ENCODE data around the gene ILF2.

Gene ILF2

DNA sequence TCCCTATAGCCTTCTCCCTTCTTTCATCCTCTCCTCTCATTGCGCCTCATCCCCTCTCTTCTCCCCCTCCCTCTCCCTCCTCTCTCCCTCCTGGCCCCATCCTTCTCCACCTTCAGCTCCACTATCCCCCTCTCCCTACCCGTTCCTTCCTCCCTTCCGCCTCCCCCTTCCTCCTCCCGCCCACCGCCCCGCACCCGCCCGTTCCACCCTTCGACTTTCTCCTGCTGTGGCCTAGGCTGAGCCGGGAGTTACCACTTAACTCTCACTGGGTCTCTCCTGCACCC is 9.3 kb upstream of the ILF2 start:
- in situ Hi-C loops (cut with MboI; ENCODE audit: low sequenced_read_pairs) = no loop called here

DNA sequence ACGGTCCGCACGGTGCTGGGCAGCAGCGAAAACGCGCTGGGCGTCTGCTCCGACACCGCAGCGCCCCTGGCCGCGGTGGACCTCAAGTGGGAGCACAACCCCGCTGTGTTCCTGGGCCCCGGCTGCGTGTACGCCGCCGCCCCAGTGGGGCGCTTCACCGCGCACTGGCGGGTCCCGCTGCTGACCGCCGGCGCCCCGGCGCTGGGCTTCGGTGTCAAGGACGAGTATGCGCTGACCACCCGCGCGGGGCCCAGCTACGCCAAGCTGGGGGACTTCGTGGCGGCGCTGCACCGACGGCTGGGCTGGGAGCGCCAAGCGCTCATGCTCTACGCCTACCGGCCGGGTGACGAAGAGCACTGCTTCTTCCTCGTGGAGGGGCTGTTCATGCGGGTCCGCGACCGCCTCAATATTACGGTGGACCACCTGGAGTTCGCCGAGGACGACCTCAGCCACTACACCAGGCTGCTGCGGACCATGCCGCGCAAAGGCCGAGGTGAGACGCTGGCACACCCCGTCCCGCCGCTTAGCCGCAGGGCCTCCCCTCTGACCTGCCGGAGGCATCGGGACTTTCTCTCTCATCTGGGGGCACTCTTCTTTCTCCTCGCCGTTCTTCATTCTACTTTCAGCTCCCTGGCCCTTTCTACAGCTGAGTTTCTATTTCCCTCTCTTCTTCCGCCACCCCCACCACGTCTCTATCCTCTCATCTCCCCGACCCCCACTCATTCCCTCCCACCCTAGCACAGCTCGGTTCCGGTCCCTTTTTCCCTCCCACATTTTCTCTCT is 8.7 kb upstream of the ILF2 start:
- in situ Hi-C loops (cut with MboI; ENCODE audit: low sequenced_read_pairs) = no loop called here

DNA sequence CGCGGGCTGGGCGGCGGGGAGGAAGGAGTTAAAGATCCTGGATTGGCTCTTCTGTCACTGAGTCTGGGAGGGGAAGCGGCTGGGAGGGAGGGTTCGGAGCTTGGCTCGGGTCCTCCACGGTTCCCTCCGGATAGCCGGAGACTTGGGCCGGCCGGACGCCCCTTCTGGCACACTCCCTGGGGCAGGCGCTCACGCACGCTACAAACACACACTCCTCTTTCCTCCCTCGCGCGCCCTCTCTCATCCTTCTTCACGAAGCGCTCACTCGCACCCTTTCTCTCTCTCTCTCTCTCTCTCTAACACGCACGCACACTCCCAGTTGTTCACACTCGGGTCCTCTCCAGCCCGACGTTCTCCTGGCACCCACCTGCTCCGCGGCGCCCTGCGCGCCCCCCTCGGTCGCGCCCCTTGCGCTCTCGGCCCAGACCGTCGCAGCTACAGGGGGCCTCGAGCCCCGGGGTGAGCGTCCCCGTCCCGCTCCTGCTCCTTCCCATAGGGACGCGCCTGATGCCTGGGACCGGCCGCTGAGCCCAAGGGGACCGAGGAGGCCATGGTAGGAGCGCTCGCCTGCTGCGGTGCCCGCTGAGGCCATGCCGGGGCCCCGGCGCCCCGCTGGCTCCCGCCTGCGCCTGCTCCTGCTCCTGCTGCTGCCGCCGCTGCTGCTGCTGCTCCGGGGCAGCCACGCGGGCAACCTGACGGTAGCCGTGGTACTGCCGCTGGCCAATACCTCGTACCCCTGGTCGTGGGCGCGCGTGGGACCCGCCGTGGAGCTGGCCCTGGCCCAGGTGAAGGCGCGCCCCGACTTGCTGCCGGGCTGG is 7.9 kb upstream of the ILF2 start, which contains the start of gene NPR1:
Gene NPR1 (plus strand): TSS at position 170 of the 818 bp plus-strand sequence. CDS start 421 bp downstream, at position 591.
- in situ Hi-C loops (cut with MboI; ENCODE audit: low sequenced_read_pairs) = no loop called here

DNA sequence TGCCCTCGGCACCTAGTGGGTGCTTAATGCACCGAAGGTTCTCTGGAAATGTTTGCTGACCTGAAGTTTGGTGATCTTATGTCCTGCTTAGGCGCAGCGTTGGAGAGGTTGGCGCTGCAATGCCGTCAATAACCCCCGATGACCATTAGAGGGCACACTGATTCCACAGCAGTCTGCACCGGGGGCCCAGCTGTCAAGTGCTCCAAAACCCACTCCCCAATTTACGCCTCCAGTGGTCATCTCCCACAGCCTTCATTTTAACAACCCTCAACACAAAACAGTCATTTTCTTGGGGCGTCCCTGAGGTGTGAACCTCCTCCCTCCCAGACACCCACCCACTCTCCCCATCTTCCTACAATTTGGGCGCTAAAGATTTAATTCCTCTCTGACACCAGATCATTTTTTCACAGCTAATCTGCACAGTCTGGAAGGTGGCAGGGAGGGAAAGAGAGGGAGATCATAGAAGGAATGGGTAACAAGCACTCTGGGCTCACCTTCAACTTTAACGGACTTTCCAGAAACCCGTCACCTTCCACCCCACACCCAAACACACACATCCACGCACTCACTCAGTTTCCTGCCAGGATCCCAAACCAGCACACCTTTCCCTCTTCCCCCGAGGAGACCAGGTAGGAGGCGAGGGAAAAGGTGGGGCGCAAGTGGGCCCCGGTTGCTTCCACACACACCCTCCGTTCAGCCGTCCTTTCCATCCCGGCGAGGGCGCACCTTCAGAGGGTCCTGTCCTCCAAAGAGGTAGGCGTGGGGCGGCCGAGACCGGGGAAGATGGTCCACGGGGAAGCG is 7.1 kb upstream of the ILF2 start:
- in situ Hi-C loops (cut with MboI; ENCODE audit: low sequenced_read_pairs) = no loop called here

DNA sequence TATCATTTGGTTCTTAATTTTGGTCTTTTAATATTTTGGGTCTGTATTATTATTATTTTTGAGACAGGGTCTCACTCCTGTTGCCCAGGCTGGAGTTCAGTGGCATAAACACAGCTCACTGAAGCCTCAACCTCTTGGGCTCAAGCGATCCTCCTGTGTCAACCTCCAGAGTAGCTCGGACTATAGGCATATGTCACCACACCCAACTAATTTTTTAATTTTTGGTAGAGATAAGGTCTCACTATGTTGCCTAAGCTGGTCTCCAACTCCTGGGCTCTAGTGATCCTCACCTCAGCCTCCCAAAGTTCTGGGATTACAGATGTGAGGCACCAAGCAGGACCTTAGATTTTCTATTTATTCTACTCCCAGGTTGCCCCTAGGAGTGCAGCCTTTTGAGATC is 2.7 kb upstream of the ILF2 start:
- in situ Hi-C loops (cut with MboI; ENCODE audit: low sequenced_read_pairs) = loop anchor here (25.0 kb wide), 1 partner anchor 314 kb away; the partner anchor contains the start of genes JTB, RAB13 and RPS27

DNA sequence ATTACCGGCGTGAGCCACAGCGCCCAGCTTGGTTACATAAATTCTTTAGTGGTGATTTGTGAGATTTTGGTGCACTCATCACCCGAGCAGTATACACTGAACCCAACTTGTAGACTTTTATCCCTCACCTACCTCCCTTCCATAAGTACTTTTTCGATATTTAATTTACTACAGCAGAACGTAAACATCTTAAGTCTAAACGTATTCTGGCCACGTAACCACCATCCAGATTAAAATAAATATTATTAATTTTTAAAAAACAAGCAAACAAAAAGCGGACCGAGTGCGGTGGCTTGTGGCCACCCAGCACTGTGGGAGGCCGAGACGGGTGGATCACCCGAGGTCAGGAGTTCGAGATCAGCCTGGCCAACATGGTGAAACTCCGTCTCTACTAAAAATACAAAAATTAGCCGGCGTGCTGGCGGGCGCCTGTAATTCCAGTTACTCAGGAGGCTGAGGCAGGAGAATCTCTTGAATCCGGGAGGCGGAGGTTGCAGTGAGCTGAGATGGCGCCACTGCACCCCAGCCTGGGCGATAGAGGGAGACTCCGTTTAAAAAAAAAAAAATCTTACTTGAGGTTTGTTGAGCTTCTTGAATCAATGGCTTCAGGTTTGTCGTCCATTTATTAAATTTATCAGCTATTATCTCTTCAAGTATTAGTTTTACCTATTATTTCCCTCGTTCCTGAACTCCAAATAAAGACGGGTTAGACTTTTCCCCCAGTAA is 998 bp upstream of the ILF2 start:
- in situ Hi-C loops (cut with MboI; ENCODE audit: low sequenced_read_pairs) = loop anchor here (25.0 kb wide), 1 partner anchor 316 kb away; the partner anchor contains the start of genes JTB, RAB13 and RPS27

DNA sequence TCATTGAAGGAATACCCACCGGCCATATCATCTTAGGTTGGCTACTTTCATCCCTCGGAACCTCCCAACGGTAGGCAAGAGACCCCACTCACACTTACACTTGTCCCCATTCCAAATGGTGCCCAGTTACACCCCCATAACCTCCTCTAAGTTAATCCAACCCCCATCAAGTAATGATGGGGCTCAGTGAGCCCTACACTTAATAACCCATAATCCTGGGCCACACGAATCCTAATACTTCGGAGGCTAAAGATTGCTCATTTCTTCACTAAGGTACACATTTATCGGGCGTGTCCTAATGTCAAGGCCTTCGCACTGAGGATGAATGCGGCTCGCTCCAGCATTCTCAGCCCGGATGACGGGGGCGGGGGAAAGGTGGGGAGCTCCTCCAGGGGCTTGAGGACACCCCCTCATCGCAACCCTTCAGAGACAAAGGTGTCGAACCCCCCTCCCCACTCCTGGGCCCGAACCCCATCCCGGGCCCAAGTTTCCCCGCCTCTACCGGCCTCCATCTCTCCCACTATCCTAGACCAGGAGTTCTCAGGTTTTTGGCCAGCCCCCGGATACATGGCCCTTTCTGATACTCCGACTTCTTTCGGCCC is 435 bp downstream of the ILF2 start:
- in situ Hi-C loops (cut with MboI; ENCODE audit: low sequenced_read_pairs) = loop anchor here (25.0 kb wide), 1 partner anchor 317 kb away; the partner anchor contains the start of genes JTB, RAB13 and RPS27

DNA sequence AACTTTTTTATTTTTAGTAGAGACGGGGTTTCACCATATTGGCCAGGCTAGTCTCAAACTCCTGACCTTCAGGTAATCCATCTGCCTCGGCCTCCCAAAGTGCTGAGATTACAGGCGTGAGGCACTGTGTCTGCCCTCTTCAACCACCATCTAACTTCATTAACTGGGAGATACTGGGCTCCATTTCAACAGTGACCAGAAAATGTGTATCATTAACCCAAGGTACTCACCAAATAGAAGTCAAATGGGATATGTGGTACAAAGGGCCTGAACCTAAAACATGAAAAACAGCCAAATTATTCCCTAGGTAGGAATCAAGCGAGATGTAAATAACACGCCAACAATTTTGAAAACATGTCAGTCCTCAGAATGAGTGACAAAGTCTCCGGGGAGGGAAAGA is 1.2 kb downstream of the ILF2 start:
- in situ Hi-C loops (cut with MboI; ENCODE audit: low sequenced_read_pairs) = loop anchor here (25.0 kb wide), 1 partner anchor 318 kb away; the partner anchor contains the start of genes JTB, RAB13 and RPS27

DNA sequence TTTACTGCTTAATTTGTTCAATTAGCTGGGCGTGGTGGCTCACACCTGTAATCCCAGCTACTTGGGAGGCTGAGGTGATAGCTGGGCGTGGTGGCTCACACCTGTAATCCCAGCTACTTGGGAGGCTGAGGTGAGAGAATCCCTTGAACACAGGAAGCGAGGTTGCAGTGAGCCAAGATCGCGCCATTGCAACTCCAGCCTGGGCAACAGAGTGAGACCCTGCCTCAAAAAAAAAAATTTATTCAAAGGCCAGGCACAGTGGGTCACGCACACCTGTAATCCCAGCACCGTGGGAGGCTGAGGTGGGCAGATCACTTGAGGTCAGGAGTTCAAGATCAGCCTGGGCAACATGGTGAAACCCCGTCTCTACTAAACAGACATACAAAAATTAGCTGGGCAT is 2.1 kb downstream of the ILF2 start:
- in situ Hi-C loops (cut with MboI; ENCODE audit: low sequenced_read_pairs) = loop anchor here (25.0 kb wide), 1 partner anchor 319 kb away; the partner anchor contains the start of genes JTB, RAB13 and RPS27

DNA sequence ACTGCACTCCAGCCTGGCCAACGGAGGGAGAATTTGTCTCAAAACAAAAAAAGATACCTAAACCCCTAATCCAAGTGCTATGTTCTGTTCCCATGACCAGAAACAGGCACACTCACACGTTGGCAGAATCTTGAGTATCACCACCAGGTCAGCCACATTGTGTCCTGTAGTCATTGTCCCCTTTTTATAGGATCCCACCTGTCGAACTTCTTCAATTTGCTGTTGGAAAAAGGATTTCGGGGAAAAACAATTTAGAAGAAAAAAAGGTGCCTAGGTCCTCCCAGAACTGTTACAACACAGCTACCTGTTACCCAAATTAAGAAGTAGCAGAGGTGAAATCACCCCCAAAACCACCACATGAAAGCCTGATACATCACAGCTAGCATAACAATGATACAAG is 3.4 kb downstream of the ILF2 start:
- in situ Hi-C loops (cut with MboI; ENCODE audit: low sequenced_read_pairs) = loop anchor here (25.0 kb wide), 1 partner anchor 320 kb away; the partner anchor contains the start of genes JTB, RAB13 and RPS27

DNA sequence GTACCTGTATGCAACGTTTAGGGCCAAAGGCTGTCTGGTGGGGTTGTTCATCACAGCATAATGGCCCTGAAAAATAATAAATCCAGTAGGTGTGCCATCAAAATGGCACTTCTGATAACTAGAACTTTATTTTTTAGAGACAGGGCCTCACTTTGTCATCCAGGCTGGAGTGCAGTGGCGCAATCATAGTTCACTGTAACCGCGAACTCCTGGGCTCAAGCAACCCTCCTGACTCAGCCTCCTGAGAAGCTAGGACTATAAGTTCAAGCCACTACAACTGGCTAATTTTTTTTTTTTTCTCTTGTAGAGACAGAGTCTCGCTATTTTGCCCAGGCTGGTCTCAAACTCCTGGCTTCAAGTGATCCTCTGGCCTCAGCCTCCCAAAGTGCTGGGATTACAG is 7.6 kb downstream of the ILF2 start:
- in situ Hi-C loops (cut with MboI; ENCODE audit: low sequenced_read_pairs) = loop anchor here (25.0 kb wide), 1 partner anchor 324 kb away; the partner anchor contains the start of genes JTB, RAB13 and RPS27

DNA sequence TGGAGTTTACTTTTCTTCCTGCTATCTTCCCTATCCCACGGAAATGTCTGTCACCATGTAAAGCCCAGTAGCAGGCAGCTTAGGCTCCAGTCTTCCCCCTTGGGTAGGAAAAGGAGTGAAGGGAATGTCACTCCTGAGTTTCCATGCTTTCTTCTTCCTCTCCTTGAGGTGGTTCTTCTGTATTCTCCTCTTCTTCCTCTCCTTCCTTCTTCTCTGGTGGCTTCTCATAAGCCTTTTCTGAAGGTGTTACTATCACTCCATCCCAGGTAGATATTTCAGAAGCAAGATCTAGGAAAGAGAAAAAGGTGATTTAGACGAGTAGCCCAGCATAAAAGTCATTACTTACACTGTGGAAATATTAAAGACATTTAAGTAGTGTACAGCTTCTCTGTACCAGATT is 8.5 kb downstream of the ILF2 start:
- in situ Hi-C loops (cut with MboI; ENCODE audit: low sequenced_read_pairs) = loop anchor here (25.0 kb wide), 1 partner anchor 325 kb away; the partner anchor contains the start of genes JTB, RAB13 and RPS27

DNA sequence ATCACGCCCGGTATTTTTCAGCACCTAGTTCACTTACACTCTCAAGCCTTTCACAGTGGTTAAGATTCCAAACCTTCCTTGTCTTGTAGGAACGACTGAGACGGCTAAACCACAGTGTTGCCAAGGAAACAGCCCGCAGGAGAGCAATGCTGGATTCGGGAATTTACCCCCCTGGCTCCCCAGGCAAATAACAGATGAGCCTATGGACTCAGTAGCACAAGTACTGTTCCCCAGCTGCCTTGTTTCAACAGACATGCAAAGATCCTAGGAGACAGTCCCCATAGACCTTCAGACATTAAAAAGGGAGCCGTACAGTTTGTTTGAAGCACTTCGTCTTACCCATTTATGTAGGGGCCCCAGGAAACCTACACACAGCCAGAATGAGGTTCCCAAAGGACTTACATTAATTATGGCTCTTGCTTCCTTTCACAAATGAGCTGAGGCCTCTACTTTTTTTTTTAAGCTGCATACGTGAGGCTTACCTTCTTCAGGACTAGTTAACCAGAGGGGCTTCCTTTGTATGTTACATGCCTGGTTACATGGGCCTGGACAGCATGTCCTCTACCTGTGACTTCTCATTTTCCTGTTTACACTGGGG is 9.6 kb downstream of the ILF2 start:
- in situ Hi-C loops (cut with MboI; ENCODE audit: low sequenced_read_pairs) = loop anchor here (25.0 kb wide), 1 partner anchor 326 kb away; the partner anchor contains the start of genes JTB, RAB13 and RPS27

DNA sequence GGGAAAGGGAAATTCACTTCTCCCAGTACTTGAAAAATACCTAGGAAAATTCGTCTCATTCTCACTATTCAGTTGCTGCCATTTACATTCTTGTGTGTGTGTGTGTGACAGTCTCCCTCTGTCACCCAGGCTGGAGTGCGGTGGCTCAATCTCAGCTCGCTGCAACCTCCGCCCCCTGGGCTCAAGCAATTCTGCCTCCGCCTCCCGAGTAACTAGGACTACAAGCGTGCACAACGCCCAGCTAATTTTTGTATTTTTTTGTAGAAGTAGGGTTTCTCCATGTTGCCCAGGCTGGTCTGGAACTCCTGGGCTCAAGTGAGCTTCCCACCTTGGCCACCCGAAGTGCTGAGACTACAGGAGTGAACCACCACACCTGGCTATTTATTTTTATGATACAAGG is 11.1 kb downstream of the ILF2 start:
- in situ Hi-C loops (cut with MboI; ENCODE audit: low sequenced_read_pairs) = loop anchor here (25.0 kb wide), 1 partner anchor 328 kb away; the partner anchor contains the start of genes JTB, RAB13 and RPS27

DNA sequence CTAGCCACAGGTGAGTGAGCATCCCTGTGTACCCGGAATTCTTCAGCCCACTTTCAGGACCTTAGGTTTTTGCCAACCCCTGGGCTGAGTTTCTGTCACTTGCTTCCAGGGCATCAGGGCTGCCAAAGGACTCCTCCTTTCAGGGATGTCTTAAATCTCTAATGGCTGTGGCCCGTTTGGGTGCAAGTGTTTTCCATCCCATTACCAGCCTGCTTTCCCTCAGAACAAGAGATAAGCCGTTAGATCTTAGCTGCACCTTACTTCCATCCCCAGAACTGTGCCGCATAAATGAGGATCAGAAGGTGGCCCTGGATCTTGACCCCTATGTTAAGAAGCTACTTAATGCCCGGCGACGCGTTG is 11.6 kb downstream of the ILF2 start:
- in situ Hi-C loops (cut with MboI; ENCODE audit: low sequenced_read_pairs) = loop anchor here (25.0 kb wide), 1 partner anchor 328 kb away; the partner anchor contains the start of genes JTB, RAB13 and RPS27

DNA sequence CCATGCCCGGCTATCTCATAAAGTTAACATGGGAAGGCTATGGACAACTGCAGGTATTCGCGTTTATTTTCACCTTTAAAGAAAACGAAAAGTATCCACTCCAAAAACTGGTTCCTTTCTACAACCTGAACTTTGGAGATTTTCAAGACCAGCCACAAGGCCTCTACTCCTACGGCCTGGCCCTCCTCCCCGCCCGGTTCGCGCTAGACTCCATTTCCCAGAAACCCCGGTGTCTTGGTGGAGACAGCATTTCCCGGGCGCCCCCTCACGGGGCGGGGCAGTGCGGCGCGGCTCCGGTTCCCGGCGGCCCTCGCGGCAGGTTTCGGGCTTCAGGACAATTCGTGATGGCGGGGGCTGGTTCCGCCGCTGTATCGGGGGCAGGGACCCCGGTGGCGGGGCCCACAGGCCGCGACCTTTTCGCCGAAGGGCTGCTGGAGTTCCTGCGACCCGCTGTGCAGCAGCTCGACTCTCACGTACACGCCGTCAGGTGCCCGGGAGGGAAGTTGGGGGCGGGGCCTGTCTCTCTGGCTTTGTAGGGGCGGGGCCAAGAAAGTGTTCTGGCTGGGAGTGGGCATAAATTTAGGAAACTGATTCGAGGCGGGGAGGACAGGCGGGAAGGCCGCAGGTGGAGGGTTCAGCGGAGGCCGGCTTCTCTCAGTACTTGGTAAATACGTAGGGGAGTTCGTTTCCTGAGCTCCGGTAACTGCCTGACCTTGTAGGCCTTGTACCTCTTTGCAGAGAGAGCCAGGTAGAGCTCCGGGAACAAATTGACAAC is 12.2 kb downstream of the ILF2 start, which contains the start of gene SNAPIN:
Gene SNAPIN (plus strand): TSS at position 304 of the 775 bp plus-strand sequence. CDS start 41 bp downstream, at position 345.
- in situ Hi-C loops (cut with MboI; ENCODE audit: low sequenced_read_pairs) = loop anchor here (25.0 kb wide), 1 partner anchor 329 kb away; the partner anchor contains the start of genes JTB, RAB13 and RPS27

DNA sequence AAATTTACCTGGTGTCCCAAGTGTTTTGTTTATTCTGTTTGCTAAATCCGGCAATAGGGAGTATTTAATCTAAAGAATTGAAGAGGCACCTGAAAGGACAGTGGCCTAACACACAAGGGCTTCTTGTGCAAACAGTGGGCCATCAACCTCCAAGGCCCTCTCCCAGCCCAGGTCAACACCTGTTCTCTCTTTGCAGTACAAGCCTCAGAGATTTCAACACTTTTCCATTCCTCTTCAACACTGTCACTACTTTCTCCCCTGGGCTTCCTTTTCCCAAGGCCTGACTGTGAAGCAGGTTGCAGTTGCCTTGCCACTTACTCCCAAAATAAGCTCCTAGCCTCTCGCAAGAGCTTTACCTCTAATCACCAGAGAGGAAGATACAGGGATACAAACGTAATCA is 15.5 kb downstream of the ILF2 start:
- in situ Hi-C loops (cut with MboI; ENCODE audit: low sequenced_read_pairs) = loop anchor here (25.0 kb wide), 1 partner anchor 332 kb away; the partner anchor contains the start of genes JTB, RAB13 and RPS27

Data from HL-60/S4 treated with phorbol 12-myristate 13-acetate at 8.2 ng/mL for 4 days and 3 days (cell line).